CD14-positive monocyte (primary cell): Measurements from ENCODE around the gene RAD51C. TPM values are rescaled to one million over a fixed set of nuclear protein-coding genes. Genes with fewer than 3 reads are reported as not detected.

ENCODE experiments used
- DNase-seq, 3 donors: peaks; one replicate each; pipeline ENCODE4 v3.0.0-alpha.2; 2011 to 2022
- H2AFZ ChIP-seq: 2 replicates; pipeline ENCODE4 v1.6.0; 2012; ENCODE audit warnings: mild to moderate bottlenecking, low read depth, low read length, inconsistent platforms; ENCODE audit not compliant: insufficient read depth, poor library complexity, severe bottlenecking
- H3K27ac ChIP-seq, 2 donors: 1 replicate in 1 of 2; 2 replicates in 1 of 2; pipeline ENCODE4 v1.5.1; 2012 to 2013; ENCODE audit warnings: low read length in 2 of 2, control low read depth in 1 of 2, inconsistent platforms in 1 of 2, low read depth in 1 of 2, mild to moderate bottlenecking in 1 of 2
- H3K27me3 ChIP-seq, 2 donors: one replicate each; pipeline versions ENCODE4 v1.6.0 to v1.6.1; 2011 to 2013; ENCODE audit warnings: low read length in 2 of 2; ENCODE audit not compliant: control insufficient read depth in 2 of 2, insufficient read depth in 2 of 2
- H3K36me3 ChIP-seq, 2 donors: replicated peaks in 1 of 2; 1 replicate in 1 of 2; 2 replicates in 1 of 2; pipeline versions ENCODE4 v1.5.1 to v1.6.1; 2012 to 2013; ENCODE audit warnings: low read length in 2 of 2, control low read depth in 1 of 2, inconsistent platforms in 1 of 2, mild to moderate bottlenecking in 1 of 2; ENCODE audit not compliant: insufficient read depth in 2 of 2, control insufficient read depth in 1 of 2
- H3K4me1 ChIP-seq, 2 donors: 1 replicate in 1 of 2; 2 replicates in 1 of 2; pipeline versions ENCODE4 v1.5.1 to v1.6.1; 2012 to 2013; ENCODE audit warnings: low read length in 2 of 2, control low read depth in 1 of 2, inconsistent platforms in 1 of 2, mild to moderate bottlenecking in 1 of 2, moderate library complexity in 1 of 2; ENCODE audit not compliant: insufficient read depth in 2 of 2, control insufficient read depth in 1 of 2
- H3K4me2 ChIP-seq: replicated peaks from 2 replicates; pipeline ENCODE3; 2012; ENCODE audit warnings: low read length, moderate library complexity, mild to moderate bottlenecking; ENCODE audit not compliant: poor library complexity, severe bottlenecking; ENCODE audit errors: extremely low read depth
- H3K4me3 ChIP-seq, 3 experiments: fragments of 200-600 bp in 1 of 3; sonication (generic) in 1 of 3; replicated peaks in 1 of 3; 1 replicate in 2 of 3; 2 replicates in 1 of 3; pipeline ENCODE4 v1.5.1; 2011 to 2013; ENCODE audit warnings: low read length in 3 of 3, mild to moderate bottlenecking in 3 of 3, control low read depth in 2 of 3, low read depth in 2 of 3, inconsistent platforms in 1 of 3, moderate library complexity in 1 of 3
- H3K79me2 ChIP-seq: 2 replicates; pipeline ENCODE4 v1.6.0; 2012; ENCODE audit warnings: mild to moderate bottlenecking, control low read depth, inconsistent platforms, low read length, moderate library complexity; ENCODE audit not compliant: insufficient read depth
- H3K9ac ChIP-seq: 2 replicates; pipeline ENCODE4 v1.6.0; 2017; ENCODE audit warnings: low read length, mild to moderate bottlenecking; ENCODE audit not compliant: insufficient read depth, poor library complexity, severe bottlenecking
- H3K9me3 ChIP-seq, 2 donors: replicated peaks in 1 of 2; 1 replicate in 1 of 2; 2 replicates in 1 of 2; pipeline versions ENCODE4 v1.5.1 to v1.6.1; 2012 to 2013; ENCODE audit warnings: low read length in 2 of 2, control low read depth in 1 of 2; ENCODE audit not compliant: control insufficient read depth in 1 of 2, insufficient read depth in 1 of 2
- H4K20me1 ChIP-seq: 2 replicates; pipeline ENCODE4 v1.6.0; 2012; ENCODE audit warnings: mild to moderate bottlenecking, low read length, control low read depth, moderate library complexity; ENCODE audit not compliant: insufficient read depth
- H3K27ac Mint-ChIP-seq, 7 donors: one replicate each; pipeline ENCODE4 v1.8.0; 2020; ENCODE audit warnings: mild to moderate bottlenecking in 7 of 7, mixed read lengths in 7 of 7, moderate library complexity in 6 of 7, inconsistent platforms in 2 of 7
- H3K27me3 Mint-ChIP-seq, 3 donors: one replicate each; pipeline ENCODE4 v1.8.0; 2021 to 2022; ENCODE audit warnings: low read depth in 3 of 3, mild to moderate bottlenecking in 3 of 3, mixed read lengths in 3 of 3, moderate library complexity in 3 of 3, inconsistent platforms in 1 of 3
- H3K36me3 Mint-ChIP-seq, 2 donors: one replicate each; pipeline ENCODE4 v1.8.0; 2020; ENCODE audit warnings: mixed read lengths in 2 of 2, inconsistent platforms in 1 of 2, mild to moderate bottlenecking in 1 of 2
- H3K4me1 Mint-ChIP-seq: one replicate; pipeline ENCODE4 v1.8.0; 2020; ENCODE audit warnings: mild to moderate bottlenecking, mixed read lengths
- H3K4me3 Mint-ChIP-seq, 2 donors: one replicate each; pipeline ENCODE4 v1.8.0; 2020; ENCODE audit warnings: mild to moderate bottlenecking in 2 of 2, mixed read lengths in 2 of 2, moderate library complexity in 1 of 2
- H3K9me3 Mint-ChIP-seq, 7 donors: one replicate each; pipeline ENCODE4 v1.8.0; 2020 to 2022; ENCODE audit warnings: mixed read lengths in 7 of 7, mild to moderate bottlenecking in 6 of 7, moderate library complexity in 6 of 7, inconsistent platforms in 2 of 7
- WGBS: methylation state at CpG from one replicate; pipeline ENCODE4 v1.1.5; 2013; ENCODE audit warnings: missing lambda C conversion rate; ENCODE audit not compliant: insufficient coverage; 5-methylcytosine and 5-hydroxymethylcytosine counted together
- intact Hi-C, 2 donors: fragments of 100-400 bp; cut with micrococcal nuclease; formaldehyde crosslinking; loops; one replicate each; pipeline versions ENCODE4 v1.15.0 to v1.15.1; 2023
- polyA plus RNA-seq, 3 donors: library from polyadenylated mRNA; depleted of rRNA in 1 of 3; unstranded in 2 of 3; stranded (reverse) in 1 of 3; fragments of 300-500 nt in 2 of 3; fragments of >200 nt in 1 of 3; fragmentation: Illumina TruSeq in 2 of 3; gene quantifications; 1 replicate in 2 of 3; 2 replicates in 1 of 3; pipeline ENCODE4 v1.2.3, GENCODE V29; 2012 to 2021
- TF ChIP-seq, protein P1 (sequence below): fragments of 200-600 bp; IDR thresholded peaks from one replicate; pipeline ENCODE4 v1.8.0; 2022; ENCODE audit warnings: antibody characterized with exemption, mild to moderate bottlenecking

The RAD51C gene
- polyA plus RNA-seq, 3 donors, result 6.8 to 14.5 (median 13.1) TPM

DNA sequence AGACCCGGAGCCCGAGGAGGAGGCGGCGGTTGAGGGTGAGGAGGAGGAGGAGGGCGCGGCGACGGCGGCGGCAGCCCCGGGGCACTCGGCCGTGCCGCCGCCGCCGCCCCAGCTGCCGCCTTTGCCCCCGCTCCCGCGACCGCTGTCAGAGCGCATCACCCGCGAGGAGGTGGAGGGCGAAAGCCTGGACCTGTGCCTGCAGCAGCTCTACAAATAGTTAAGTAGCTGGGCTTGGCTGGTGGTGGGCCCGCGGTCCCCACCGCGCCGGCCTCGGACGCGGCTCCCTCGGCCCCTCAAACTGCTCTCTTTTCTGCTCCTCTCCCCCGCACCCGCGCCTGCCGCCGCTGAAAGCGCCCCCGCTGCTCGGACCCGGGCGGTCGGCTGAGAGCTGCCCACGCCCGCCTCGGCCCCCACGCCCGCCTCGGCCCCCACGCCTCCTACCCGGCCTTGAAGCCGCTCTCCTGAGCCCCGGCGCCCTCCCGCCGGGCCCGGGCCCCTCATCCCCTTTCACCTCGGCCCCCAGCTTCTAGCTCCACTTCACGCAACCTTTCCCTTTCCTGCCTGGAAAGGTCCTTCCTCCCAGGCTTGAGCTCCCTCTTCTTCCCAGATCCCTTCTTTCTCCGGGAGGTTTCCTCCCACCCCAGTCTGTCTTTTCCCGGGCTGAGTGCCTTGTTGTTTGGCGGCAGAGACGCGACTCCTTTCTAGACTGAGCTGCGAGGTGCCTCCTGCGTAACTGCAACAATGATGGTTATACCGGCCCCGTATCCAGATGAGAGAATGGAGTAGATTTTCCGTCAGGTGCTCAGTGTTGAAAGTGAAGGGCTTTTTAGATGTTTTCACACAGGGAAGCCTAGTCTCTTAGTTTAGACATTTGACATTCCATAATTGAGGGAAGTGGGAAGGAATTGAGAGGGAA is 64.1 kb downstream of the RAD51C start:
- peak overlapping the region; percentile 98 for H3K4me2 ChIP-seq
- Mint-ChIP-seq H3K36me3 (peaks cover 0 to 5% of the 10 kb centered on the region in 2 donors), H3K4me1 (peaks cover 18% of the 10 kb centered on the region), H3K27ac (no peak overlapping the region), H3K27me3 (peaks cover 69 to 86% (median 72%) of the 10 kb centered on the region in 3 donors), H3K9me3 (peaks cover 0 to 17% (median 9%) of the 10 kb centered on the region in 7 donors), H3K4me3 (peak overlapping the region; percentile 84 to 98)
- peak overlapping the region; percentile 54 to 82 (median 57) for H3K4me3 ChIP-seq
- no peak overlapping the region for H3K27ac ChIP-seq
- H3K4me1 ChIP-seq, result peaks cover 16 to 21% of the 10 kb centered on the region in 2 donors
- intact Hi-C loops, result no loop called here
- peak overlapping the region; percentile 80 for H2AFZ ChIP-seq
- peaks cover 0 to 9% of the 10 kb centered on the region in 2 donors for H3K9me3 ChIP-seq
- TF ChIP-seq, protein P1, sequence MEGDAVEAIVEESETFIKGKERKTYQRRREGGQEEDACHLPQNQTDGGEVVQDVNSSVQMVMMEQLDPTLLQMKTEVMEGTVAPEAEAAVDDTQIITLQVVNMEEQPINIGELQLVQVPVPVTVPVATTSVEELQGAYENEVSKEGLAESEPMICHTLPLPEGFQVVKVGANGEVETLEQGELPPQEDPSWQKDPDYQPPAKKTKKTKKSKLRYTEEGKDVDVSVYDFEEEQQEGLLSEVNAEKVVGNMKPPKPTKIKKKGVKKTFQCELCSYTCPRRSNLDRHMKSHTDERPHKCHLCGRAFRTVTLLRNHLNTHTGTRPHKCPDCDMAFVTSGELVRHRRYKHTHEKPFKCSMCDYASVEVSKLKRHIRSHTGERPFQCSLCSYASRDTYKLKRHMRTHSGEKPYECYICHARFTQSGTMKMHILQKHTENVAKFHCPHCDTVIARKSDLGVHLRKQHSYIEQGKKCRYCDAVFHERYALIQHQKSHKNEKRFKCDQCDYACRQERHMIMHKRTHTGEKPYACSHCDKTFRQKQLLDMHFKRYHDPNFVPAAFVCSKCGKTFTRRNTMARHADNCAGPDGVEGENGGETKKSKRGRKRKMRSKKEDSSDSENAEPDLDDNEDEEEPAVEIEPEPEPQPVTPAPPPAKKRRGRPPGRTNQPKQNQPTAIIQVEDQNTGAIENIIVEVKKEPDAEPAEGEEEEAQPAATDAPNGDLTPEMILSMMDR, result no peak
- WGBS, result under 1% methylated on average over 68 of the region's 72 CpGs
- DNase-seq, result no peak
- H3K36me3 ChIP-seq, result no peaks in the 10 kb centered on the region
- peak overlapping the region; percentile 49 for H3K9ac ChIP-seq
- peaks cover 75 to 92% of the 10 kb centered on the region in 2 donors for H3K27me3 ChIP-seq
- H3K79me2 ChIP-seq, result no peaks in the 10 kb centered on the region
- H4K20me1 ChIP-seq, result no peaks in the 10 kb centered on the region

DNA sequence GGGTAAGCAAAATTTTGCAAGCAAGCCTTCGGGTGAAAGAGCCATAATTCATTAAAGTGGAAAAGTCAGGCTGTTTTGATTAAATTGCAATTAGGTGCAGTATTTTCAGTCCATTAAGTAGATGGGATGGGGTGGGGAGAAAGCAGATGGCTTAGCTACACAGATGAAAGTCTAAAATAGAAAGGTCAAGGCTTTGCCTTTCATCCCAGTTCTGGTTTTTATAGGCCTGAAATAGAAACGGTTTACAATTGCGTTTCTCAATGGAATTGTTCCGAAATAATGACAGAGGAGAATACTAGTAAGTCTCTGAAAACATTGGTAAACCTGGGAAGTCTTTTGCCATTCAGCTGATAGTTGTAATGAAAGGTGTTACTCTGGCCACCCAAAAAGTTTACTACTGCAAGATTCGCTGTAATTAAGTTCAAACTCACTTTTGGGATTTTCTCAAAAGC is 64.8 kb downstream of the RAD51C start:
- Histone ChIP-seq H3K9ac (no peak overlapping the region), H3K36me3 (no peaks in the 10 kb centered on the region), H3K9me3 (peaks cover 0 to 9% of the 10 kb centered on the region in 2 donors), H3K27me3 (peaks cover 73 to 94% of the 10 kb centered on the region in 2 donors), H3K27ac (no peak overlapping the region), H3K79me2 (no peaks in the 10 kb centered on the region), H4K20me1 (no peaks in the 10 kb centered on the region), H3K4me1 (peaks cover 16 to 21% of the 10 kb centered on the region in 2 donors), H2AFZ (no peak overlapping the region), H3K4me3 (no peak overlapping the region), H3K4me2 (peak overlapping the region; percentile 98)
- WGBS, result 11% methylated on average over 1 of the region's 5 CpGs
- Mint-ChIP-seq H3K36me3 (peaks cover 0 to 5% of the 10 kb centered on the region in 2 donors), H3K27me3 (peaks cover 67 to 86% (median 73%) of the 10 kb centered on the region in 3 donors), H3K4me3 (peak overlapping the region; percentile 84 to 98), H3K27ac (no peak overlapping the region), H3K9me3 (peaks cover 0 to 17% (median 9%) of the 10 kb centered on the region in 7 donors), H3K4me1 (peaks cover 18% of the 10 kb centered on the region)
- DNase-seq, result no peak
- intact Hi-C loops, result no loop called here
- TF ChIP-seq, protein P1, result no peak
